ENCODE data around the gene FUT2.

DNA sequence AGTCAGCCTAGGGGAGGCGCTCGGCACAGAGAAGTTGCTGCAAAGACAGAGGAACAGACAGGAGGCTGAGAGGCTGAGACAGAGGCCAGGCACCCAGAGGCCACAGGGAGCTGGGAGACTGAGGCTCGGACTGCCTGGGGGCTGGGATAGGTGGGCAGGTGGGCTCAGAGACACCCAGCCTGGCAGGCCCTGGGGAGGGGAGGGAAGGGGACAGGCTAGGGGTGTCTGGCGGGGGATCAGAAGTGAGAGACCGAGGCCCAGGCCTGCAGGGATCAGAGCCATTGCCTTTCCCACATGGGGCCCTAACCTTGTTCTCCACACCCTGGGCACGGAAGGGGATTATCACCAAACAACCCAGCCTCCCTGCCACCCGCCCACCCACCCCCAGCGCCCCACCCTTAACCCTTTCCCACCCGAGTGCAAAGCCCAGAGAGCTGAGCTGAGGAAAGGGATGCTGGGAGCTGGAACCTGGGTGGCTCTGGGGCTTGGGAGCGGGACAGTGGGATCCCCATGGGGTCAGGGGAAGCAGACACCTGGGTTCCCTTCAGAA, 24.2 kb upstream of the FUT2 start:
- TF ChIP-seq POLR2A (IDR thresholded peaks at IDR 0.05; ENCODE audit: extremely low read depth, insufficient read length) (no peak), MYC (IDR thresholded peaks at IDR 0.05; ENCODE audit: low read depth, low read length) (no peak)
- TF ChIP-seq, protein P1, sequence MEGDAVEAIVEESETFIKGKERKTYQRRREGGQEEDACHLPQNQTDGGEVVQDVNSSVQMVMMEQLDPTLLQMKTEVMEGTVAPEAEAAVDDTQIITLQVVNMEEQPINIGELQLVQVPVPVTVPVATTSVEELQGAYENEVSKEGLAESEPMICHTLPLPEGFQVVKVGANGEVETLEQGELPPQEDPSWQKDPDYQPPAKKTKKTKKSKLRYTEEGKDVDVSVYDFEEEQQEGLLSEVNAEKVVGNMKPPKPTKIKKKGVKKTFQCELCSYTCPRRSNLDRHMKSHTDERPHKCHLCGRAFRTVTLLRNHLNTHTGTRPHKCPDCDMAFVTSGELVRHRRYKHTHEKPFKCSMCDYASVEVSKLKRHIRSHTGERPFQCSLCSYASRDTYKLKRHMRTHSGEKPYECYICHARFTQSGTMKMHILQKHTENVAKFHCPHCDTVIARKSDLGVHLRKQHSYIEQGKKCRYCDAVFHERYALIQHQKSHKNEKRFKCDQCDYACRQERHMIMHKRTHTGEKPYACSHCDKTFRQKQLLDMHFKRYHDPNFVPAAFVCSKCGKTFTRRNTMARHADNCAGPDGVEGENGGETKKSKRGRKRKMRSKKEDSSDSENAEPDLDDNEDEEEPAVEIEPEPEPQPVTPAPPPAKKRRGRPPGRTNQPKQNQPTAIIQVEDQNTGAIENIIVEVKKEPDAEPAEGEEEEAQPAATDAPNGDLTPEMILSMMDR (IDR thresholded peaks at IDR 0.05; ENCODE audit: low read depth, low read length), result no peak
